ENCODE data around the gene ARHGAP44. TPM values are rescaled to one million over a fixed set of nuclear protein-coding genes. Genes with fewer than 3 reads are reported as not detected.

ARHGAP44 gene
- total and polyA plus RNA-seq, 2 of the 8 experiments (the other 6 are each of a cell fraction or from before 2014, with no cell fraction given) = 6.2 to 22.2 TPM

- TF ChIP-seq PHF8 (conservative IDR thresholded peaks at IDR 0.05; ENCODE audit: low read depth, low read length) (no peak), SP2 (IDR thresholded peaks at IDR 0.05; ENCODE audit: low read length) (no peak), EGR1 (IDR thresholded peaks at IDR 0.05; ENCODE audit: borderline replicate concordance, low read depth, low read length) (no peak), SP4 (IDR thresholded peaks at IDR 0.05; ENCODE audit: low read length) (no peak), BRCA1 (IDR thresholded peaks at IDR 0.05; ENCODE audit: low read depth, low read length) (no peak), ATF3 (IDR thresholded peaks at IDR 0.05; ENCODE audit: insufficient read depth, low read depth, low read length) (no peak), RAD21 (IDR thresholded peaks at IDR 0.05 in 1 of 2, conservative IDR thresholded peaks at IDR 0.05 in 1 of 2; ENCODE audit: low read depth in 2 of 2, low read length in 2 of 2) (peak; percentile 71 to 74), CEBPB (IDR thresholded peaks at IDR 0.05; ENCODE audit: low read depth, low read length) (no peak), BACH1 (IDR thresholded peaks at IDR 0.05; ENCODE audit: low read length) (no peak), JUN (IDR thresholded peaks at IDR 0.05; ENCODE audit: low read depth, low read length) (no peak), BCL11A (IDR thresholded peaks at IDR 0.05; ENCODE audit: low read depth in 2 of 2, low read length in 2 of 2) (no peak), SAP30 (IDR thresholded peaks at IDR 0.05; ENCODE audit: insufficient read depth, insufficient replicate concordance, low read length) (no peak), MAX (IDR thresholded peaks at IDR 0.05) (peak; percentile 54; the same call in 1 of the 2 replicates), RBBP5 (IDR thresholded peaks at IDR 0.05; ENCODE audit: borderline replicate concordance, low read depth, low read length) (no peak), ASH2L (IDR thresholded peaks at IDR 0.05; ENCODE audit: low read length) (no peak), RFX5 (IDR thresholded peaks at IDR 0.05; ENCODE audit: borderline replicate concordance, low read depth, low read length) (no peak), KDM5A (IDR thresholded peaks at IDR 0.05; ENCODE audit: low read length) (no peak), RXRA (IDR thresholded peaks at IDR 0.05; ENCODE audit: insufficient read depth, low read depth, low read length) (no peak)
Observed at GRCh38 chr17:13030459-13031300, 241.4 kb downstream of the ARHGAP44 start (continued).

Data from H1 (cell line).